GM12872 (cell line): ENCODE results near the gene FASTKD3.

ENCODE experiments used
- TF ChIP-seq, protein P1 (sequence below): IDR thresholded peaks from 3 replicates; pipeline ENCODE4 v1.5.1; 2011; ENCODE audit warnings: low read depth, mild to moderate bottlenecking, low read length, moderate library complexity; ENCODE audit not compliant: insufficient read depth

Gene FASTKD3

DNA sequence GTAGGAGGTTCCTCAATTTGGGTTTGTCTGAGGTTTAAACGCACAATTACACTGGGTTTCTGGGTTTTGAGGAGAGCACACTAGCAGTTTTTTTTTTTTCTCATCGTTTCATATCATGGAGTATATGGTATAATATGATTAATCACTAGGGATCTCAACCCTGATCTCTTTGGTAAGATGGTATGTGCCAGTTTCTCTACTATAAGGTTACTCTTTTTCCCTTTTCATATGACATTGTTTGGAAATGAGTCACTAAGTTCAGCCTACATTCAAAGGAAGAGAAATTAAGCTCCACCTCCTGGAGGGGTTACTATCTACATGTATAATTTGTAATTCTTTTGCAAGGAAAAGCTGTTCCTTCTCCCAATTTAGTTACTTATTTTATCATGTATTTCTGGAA, 35.3 kb upstream of the FASTKD3 start:
- TF ChIP-seq, protein P1, sequence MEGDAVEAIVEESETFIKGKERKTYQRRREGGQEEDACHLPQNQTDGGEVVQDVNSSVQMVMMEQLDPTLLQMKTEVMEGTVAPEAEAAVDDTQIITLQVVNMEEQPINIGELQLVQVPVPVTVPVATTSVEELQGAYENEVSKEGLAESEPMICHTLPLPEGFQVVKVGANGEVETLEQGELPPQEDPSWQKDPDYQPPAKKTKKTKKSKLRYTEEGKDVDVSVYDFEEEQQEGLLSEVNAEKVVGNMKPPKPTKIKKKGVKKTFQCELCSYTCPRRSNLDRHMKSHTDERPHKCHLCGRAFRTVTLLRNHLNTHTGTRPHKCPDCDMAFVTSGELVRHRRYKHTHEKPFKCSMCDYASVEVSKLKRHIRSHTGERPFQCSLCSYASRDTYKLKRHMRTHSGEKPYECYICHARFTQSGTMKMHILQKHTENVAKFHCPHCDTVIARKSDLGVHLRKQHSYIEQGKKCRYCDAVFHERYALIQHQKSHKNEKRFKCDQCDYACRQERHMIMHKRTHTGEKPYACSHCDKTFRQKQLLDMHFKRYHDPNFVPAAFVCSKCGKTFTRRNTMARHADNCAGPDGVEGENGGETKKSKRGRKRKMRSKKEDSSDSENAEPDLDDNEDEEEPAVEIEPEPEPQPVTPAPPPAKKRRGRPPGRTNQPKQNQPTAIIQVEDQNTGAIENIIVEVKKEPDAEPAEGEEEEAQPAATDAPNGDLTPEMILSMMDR: no peak

DNA sequence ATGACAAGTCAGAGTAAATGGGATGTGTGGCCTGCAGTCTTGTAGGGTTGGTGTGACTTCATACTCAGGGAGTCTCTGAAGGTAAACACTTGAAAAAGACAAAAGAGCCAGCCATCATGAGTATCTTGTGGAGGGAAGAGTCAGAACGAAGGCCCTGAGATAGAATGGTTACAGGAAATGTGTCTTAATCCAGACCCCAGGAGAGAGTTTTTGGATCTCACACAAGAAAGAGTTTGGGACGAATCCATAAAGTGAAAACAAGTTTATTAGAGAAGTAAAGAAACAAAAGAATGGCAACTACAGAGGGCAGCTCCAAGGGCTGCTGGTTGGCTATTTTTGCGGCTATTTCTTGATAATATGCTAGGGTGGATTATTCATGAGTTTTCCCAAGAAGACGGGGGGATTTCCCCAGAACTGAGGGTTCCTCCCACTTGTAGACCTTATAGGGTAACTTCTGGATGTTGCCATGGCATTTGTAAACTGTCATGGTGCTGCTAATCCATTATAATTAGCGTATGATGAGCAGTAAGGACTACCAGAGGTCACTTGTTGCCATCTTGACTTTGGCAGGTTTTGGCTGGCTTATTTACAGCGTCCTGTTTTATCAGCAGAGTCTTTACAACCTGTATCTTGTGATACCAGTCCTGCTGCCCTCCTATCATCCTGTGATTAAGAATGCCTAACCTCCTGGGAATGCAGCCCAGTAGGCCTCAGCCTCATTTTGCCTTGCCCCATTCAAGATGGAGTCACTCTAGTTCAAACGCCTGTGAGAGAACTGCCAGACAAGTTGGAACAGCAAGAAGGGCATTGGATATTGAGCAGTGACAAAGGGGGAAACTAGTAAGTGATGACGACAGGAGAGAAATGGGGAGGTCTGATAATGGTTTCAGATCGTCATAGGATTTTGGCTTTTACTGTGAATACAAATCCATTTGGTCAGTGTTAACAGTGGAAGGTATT, 34.1 kb upstream of the FASTKD3 start:
- TF ChIP-seq, protein P1: no peak

DNA sequence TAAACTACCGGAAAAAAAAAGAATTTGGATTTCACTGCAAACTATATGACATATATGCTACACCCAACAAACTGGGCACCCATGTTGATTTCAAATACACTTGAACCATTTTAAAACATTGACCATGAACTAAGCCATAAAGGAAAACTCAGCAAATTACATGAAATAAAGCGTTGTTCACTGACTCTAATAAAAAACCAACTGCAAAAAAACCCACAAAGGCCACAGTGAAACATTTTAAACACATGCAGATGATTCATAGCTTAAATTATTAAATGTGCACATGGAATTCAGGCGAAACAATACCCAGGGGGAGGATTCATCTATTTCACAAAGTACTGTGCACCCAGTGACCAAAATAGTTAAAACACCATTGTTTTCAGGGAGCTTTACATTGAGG, 33.4 kb upstream of the FASTKD3 start:
- TF ChIP-seq, protein P1: no peak

DNA sequence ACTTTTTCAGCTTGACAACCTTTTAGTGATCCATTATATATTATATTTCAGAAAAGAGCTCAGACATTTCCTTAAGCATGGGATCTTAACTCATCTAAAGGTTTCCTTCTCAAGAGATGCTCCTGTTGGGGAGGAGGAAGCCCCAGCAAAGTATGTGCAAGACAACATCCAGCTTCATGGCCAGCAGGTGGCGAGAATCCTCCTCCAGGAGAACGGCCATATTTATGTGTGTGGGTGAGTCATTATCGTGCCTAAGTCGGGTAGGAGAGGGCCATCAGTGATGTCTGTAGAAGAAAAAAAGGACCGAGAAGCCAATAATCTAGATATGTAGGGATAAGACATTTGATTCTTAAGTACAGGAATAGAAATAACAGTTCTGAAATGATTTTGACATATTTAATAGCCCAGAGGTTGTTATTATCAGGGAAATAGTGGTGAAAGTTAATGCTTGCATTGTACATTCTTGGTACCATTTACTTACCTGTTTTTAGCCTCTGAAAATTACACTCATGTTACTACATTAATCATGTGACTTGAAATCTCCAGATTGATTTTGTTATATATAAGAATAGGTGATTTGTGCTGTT, 28.3 kb upstream of the FASTKD3 start:
- TF ChIP-seq, protein P1: peak; percentile 38; the same call in 2 of the 3 replicates

DNA sequence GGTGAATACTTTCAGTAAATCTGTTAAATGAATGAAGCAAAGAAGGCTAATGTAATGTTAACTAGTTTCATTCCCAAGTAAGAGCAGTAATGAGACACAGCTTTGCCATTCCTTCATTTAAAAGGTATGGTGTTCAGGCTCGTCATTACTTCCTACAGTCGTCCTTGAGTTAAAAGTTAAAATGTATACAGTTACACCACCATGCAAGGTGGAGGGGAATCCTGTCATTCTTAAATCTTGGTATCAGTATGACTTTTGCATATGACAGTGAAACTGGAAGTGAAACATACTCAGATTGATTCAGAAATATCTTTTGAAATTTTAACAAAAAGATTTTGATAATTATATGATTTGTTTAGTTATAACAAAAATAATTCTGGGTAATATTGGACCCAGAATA, 26.0 kb upstream of the FASTKD3 start:
- TF ChIP-seq, protein P1: no peak

DNA sequence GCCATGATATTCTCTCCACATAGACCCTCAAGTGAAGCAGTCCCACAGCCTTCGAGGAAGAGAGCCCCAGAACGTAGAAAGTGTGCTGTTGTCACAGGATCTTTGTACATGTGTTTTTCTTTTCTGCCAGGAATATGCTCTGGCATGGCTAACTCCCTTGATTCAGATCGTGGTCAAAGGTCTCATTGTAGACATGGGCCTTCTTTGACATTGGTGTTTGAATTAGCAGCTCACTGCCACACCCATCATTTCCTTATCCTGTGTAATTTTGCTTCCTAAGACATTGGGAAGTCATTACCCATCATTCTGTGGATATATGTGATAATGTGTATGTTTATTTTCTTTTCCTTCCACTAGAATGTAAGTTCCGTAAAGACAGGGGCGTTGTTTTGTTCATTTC, 25.6 kb upstream of the FASTKD3 start:
- TF ChIP-seq, protein P1: no peak

DNA sequence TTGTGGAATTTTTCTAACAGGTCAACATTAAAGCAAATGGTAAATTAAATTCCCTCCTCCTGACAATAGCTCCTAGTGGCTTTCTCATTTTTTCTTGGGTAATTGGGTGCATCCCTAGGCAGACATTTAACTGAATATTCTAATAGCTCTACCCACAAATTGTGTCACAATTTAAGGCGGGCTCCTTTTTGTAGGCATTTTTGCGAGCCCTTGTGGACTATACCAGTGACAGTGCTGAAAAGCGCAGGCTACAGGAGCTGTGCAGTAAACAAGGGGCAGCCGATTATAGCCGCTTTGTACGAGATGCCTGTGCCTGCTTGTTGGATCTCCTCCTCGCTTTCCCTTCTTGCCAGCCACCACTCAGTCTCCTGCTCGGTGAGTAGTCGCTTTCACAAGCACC, 20.1 kb upstream of the FASTKD3 start:
- TF ChIP-seq, protein P1: no peak
